Stimulated activated CD8-positive, alpha-beta memory T cell treated with anti-CD3 and anti-CD28 coated beads, Interleukin-15, amount 100 ng/mL, for 1 hour (primary cell): ENCODE results near the gene ZRANB3.
"Not testable (repeated sequence)": the region's sequence is repeated elsewhere in the genome, so short reads cannot be mapped to it uniquely, and the experiment has no call there.

Experiments
- DNase-seq: peaks from one replicate; pipeline ENCODE4 v3.0.0-alpha.2; 2020; ENCODE audit warnings: low read depth

ZRANB3 gene

GRCh38 chr2:135320465-135321355 lies 210.3 kb downstream of the ZRANB3 start:
- no peak for DNase-seq

- DNase-seq = no peak
These were observed 212.2 kb downstream of the ZRANB3 start for GRCh38 chr2:135318808-135319207.

DNA sequence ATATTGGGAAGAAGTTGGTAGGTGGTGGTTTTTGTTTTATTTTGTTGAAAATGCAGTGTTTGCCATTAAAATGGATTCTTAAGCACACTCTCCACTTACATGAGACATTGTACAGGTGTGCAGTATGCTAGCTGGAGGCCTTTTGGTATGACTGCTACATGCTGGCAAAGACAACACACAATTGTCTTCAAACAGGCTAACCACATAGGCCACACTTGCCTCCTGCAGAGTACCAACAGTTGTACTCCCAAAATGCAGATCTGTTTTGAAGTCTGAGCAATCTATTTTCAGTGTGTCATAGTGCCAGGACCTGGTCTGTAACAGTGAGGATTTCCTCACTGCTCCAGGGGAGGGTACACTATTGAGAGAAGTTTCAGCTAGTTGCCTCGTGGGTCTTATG lies 213.6 kb downstream of the ZRANB3 start:
- DNase-seq = no peak

- no peak for DNase-seq
These were observed 219.1 kb downstream of the ZRANB3 start for GRCh38 chr2:135311962-135312361.

DNA sequence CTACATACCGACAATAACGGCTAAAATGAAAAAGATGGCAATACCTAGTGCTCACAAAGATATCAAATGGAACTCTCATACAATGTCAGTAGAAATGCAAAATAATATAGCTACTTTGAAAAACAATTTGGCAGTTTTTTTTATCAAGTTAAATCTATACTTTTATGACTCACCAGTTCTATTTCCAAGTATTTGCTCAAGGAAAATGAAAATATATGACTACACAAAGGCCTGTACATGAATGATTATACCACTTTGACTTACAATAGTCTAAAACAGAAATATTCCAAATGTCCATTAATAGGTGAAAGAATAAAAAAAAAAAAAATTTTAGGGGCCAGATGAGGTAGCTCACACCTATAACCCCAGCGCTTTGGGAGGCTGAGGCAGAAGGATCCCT lies 219.8 kb downstream of the ZRANB3 start:
- no peak for DNase-seq

- no peak for DNase-seq
These were observed 226.3 kb downstream of the ZRANB3 start for GRCh38 chr2:135304694-135305093.

DNA sequence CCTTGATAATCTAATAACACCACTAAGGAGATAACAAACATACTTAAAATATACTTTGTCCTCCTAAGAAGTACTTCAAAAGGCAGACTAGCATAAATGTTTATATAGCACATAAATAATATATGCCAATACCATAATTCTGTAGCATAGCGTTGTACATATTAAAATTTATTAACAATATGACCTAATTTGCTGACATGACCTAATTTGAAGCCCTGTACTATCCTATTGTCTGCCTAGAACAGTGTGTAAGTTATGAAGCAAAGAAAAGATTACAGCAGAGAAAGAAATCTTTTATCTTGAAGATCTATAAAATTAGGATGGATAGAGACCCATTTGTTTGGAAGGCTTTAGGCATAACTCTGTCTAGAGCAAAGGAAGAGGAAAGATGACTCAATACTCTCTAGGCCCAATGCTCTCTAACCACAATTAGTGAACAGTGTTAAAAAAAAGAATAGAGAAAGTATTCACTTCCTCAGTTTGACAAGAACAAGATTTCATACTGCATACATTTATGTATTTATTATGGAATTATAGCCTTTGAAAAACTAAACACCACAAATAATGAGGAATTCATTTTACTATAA lies 231.3 kb downstream of the ZRANB3 start:
- DNase-seq = no peak

DNA sequence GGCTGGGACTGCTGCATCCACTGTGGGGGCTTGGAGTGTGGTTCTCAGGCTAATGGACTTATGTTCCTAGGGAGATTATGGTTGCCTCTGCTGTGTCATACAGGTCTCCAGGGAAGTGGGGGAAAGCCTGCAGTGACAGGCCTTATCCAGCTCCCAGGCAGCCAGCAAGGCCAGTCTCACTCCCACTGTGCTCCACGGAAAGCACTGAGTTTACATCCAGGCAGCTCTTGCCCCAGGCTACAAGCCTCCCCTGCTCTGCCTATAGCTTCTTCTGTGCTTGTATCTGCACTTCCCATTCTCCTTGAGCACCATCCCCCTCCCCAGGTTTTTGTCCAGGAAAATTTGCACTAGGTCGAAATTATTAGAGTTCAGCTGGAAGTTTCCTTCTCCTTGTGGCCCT lies 231.9 kb downstream of the ZRANB3 start:
- DNase-seq = no peak

- not testable (repeated sequence) for DNase-seq
These were observed 243.9 kb downstream of the ZRANB3 start for GRCh38 chr2:135287121-135287520.

DNA sequence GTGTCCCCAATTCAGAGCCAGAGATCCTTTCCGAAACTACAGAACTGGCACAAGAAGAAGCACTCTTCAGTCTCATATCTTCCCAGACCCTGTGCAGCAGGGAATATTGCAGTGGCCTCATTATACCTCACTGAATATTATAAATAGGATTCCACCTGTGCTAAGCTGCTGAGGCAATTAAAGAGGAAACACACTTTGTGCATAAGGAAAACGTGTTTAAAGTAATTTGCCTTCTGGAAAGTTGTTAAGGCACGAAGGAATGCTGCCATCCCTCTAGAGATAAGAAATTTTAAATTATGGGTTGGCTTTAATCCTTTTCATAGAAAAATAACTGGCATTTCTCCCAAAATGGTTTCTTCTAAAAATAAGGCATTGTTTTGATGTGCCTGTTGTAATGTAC lies 245.6 kb downstream of the ZRANB3 start:
- no peak for DNase-seq

DNA sequence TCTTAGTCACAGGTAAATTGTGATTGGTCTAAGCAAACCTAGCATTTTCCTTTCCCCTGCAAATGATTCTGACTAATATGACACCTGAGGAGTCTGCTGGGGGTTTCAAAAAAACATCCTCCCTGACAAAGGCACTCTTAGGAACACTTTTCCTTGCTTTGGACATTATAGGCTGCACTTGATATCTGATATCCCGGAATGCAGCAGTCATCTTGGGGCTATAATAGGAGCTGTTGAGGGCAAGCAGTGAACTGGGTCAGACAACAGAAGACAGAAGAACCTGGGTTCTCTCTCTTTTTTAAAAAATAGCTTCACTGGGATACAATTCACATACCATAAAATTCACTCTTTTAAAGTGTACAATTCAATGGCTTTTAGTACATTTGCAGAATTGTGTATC lies 249.6 kb downstream of the ZRANB3 start:
- no peak for DNase-seq

DNA sequence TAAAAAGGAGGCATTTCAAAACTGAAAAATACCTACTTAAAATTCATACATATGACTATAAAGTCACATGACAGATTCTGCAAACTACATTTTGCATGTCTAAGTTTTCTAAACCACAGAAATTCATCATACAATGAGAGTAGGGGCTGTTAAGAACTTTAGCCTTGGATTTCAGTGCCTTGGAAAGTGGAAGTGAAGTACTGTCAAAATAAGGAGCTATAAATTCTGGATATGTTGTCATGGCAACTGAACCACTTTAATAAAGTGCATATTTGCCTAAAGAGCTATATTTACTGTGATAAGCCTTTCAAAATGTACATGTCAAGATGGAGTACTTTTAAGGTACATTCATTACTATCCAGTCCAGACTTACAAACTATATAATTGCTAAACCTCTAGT lies 251.8 kb downstream of the ZRANB3 start:
- DNase-seq = no peak

- no peak for DNase-seq
These were observed 254.5 kb downstream of the ZRANB3 start for GRCh38 chr2:135276525-135276924.

DNA sequence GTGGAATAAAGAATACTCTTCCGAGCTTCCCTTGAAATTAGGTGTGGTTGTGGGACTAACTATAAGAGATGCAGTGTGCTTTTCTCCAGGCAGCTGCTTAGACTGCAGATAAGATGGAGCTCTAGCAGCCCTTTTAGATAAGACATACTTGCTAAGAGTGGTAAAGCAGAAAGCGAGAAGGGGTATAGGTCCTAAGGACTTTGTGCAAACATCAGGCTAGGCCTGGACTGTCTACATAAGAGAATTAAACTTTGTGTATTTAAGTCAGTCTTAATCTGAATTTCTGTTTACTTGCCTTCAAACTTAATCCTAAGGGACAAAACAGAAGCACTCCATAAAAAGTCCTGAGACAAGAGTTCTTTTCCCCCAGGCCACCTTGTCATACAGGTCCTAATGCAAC lies 260.0 kb downstream of the ZRANB3 start:
- no peak for DNase-seq

DNA sequence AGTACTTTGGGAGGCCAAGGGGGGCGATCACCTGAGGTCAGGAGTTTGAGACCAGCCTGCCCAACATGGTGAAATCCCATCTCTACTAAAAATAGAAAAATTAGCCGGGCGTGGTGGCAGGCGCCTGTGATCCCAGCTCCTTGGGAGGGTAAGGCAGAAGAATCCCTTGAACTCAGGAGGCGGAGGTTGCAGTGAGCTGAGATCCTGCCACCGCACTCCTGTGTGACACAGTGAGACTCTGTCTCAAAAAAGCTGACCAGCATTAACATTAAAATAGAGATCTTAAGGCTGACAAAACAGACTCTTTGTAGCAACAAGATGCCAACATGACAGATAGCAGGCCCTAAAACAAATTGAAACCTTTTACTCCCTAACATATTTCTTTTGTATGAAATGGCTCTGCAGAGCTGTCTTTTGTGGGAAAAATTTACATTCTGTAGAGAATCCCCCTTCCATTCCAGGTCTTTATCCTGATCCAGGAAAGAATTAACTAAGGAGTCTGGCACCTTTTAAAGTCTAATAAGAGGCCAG lies 265.0 kb downstream of the ZRANB3 start:
- no peak for DNase-seq

DNA sequence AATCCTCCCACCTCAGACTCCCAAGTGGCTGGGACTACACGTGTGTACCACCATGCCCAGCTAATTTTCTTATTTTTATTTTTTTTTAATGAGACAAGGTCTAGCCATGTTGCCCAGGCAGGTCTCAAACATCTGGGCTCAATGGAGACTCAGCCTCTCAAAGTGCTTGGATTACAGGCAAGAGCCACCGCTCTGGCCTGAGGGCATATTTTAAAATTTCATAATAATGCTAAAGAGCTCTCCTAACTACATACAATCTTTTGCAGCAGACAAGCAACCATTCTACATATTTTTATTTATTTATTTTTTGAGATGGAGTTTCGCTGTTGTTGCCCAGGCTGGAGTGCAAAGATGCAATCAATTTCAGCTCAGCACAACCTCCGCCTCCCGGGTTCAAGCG lies 271.9 kb downstream of the ZRANB3 start:
- no peak for DNase-seq

GRCh38 chr2:135258193-135258592 lies 272.8 kb downstream of the ZRANB3 start:
- no peak for DNase-seq

DNA sequence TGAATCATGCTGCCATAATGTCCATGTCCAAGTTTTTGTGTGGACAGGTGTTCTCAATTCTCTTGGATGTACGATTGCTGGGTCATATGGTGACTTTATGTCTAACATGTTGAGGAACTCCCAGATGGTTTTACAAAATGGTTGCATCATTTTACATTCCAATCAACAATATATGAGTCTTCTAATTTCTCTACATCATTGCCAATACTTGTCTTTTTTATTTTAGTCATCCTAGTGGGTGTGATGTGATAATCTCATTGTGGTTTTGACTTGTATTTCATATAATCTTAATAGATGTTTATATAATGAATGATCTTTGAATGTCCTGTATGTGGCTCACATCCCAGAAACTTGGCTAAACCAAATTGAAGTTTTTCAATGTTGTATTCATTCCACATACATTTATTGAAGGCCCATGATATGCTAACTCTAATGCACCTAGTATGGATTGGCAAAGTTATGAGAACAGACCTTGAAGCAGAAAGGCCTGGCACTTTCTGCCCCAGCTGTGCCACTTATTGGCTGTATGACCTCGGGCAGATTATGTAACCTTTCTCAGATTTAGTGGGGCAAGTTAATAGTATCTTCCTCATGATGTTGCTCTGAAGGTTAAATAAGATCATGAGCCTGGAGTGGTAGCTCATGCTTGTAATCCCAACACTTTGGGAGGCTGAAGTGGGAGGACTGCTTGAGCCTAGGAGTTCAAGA lies 273.5 kb downstream of the ZRANB3 start:
- no peak for DNase-seq

GRCh38 chr2:135256531-135257260 lies 274.3 kb downstream of the ZRANB3 start:
- no peak for DNase-seq

- DNase-seq = no peak
These were observed 275.8 kb downstream of the ZRANB3 start for GRCh38 chr2:135255208-135255607.

DNA sequence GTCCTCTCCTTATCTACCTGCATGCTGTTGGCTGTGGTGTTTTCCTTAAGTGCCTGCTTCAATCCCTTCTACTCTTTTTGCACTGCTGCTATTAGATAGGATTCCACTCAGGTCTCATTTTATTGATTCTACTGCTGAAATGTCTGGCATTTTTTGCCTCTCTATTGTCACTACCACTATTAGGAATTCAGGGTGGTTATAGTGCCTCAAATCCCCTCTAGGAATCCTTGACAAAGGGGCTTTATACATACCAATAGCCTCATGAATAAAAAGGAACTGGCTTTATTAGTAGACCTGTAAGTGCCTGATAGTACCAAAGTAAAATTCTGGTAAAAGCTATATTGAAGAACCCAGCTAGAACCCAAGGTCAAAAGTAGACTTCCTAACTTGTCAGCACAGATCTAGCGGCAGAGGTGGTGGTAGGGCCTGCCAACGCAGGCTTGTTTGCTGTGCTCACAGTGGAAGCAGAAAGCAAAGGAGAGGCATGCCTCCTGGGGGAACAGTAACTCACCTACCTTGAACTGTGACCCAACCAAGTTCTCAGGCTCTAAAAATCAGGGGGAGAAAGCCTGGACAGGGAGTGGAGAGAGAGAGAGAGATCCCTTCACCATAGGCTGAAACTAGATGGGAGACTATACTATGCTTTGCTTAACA lies 278.1 kb downstream of the ZRANB3 start:
- DNase-seq = no peak

GRCh38 chr2:135248611-135249010 lies 282.4 kb downstream of the ZRANB3 start:
- no peak for DNase-seq
